HG03521 (cell line): ENCODE measurements around the gene PRAMEF12.
"Not testable (repeated sequence)": the region's sequence is repeated elsewhere in the genome, so short reads cannot be mapped to it uniquely, and the experiment has no call there.

Experiments
- ATAC-seq: cut with Tn5 transposase; IDR thresholded peaks from one replicate; pipeline ENCODE4 v1.9.1; 2021; ENCODE audit warnings: mild to moderate bottlenecking, moderate library complexity; ENCODE audit not compliant: unreplicated experiment

Gene PRAMEF12

GRCh38 chr1:12773438-12773837 lies at the start of gene PRAMEF12:
Gene PRAMEF12 (plus strand): TSS chr1:12773738. CDS start chr1:12774868, 1,130 bp downstream.
- no peak for ATAC-seq

GRCh38 chr1:12728391-12728790 lies 45.1 kb upstream of the PRAMEF12 start:
- ATAC-seq: no peak

- ATAC-seq: no peak
These were observed 43.4 kb upstream of the PRAMEF12 start for GRCh38 chr1:12730156-12730555.

GRCh38 chr1:12731084-12731483 lies 42.5 kb upstream of the PRAMEF12 start:
- ATAC-seq: not testable (repeated sequence)

GRCh38 chr1:12734651-12735050 lies 38.9 kb upstream of the PRAMEF12 start:
- no peak for ATAC-seq

GRCh38 chr1:12738934-12739333 lies 34.6 kb upstream of the PRAMEF12 start:
- ATAC-seq: no peak

GRCh38 chr1:12739613-12740012 lies 33.9 kb upstream of the PRAMEF12 start:
- ATAC-seq: no peak

GRCh38 chr1:12741946-12742345 lies 31.6 kb upstream of the PRAMEF12 start:
- no peak for ATAC-seq

GRCh38 chr1:12745126-12745991 lies 28.2 kb upstream of the PRAMEF12 start:
- ATAC-seq: no peak

- no peak for ATAC-seq
These were observed 27.6 kb upstream of the PRAMEF12 start, which contains the start of gene CFAP107 for GRCh38 chr1:12745992-12746323. Gene CFAP107 (plus strand): TSS chr1:12746200. CDS start chr1:12746431, 231 bp downstream.

GRCh38 chr1:12748778-12749355 lies 24.7 kb upstream of the PRAMEF12 start:
- no peak for ATAC-seq

GRCh38 chr1:12754738-12755137 lies 18.8 kb upstream of the PRAMEF12 start:
- no peak for ATAC-seq

GRCh38 chr1:12756273-12756672 lies 17.3 kb upstream of the PRAMEF12 start:
- ATAC-seq: no peak

- ATAC-seq: no peak
These were observed 16.6 kb upstream of the PRAMEF12 start for GRCh38 chr1:12756768-12757413.

GRCh38 chr1:12757836-12758235 lies 15.7 kb upstream of the PRAMEF12 start:
- no peak for ATAC-seq

- no peak for ATAC-seq
These were observed 13.2 kb upstream of the PRAMEF12 start for GRCh38 chr1:12760256-12760795.

GRCh38 chr1:12761781-12762180 lies 11.8 kb upstream of the PRAMEF12 start:
- no peak for ATAC-seq

GRCh38 chr1:12762766-12763165 lies 10.8 kb upstream of the PRAMEF12 start:
- ATAC-seq: no peak

- no peak for ATAC-seq
These were observed 10.1 kb upstream of the PRAMEF12 start for GRCh38 chr1:12763479-12763878.

- no peak for ATAC-seq
These were observed 9.5 kb upstream of the PRAMEF12 start for GRCh38 chr1:12764016-12764415.

- no peak for ATAC-seq
These were observed 4.5 kb upstream of the PRAMEF12 start for GRCh38 chr1:12769031-12769430.
